Right atrium auricular region (tissue), 2 donors: Measurements from ENCODE around the gene OR10A5. TPM values are rescaled to one million over a fixed set of nuclear protein-coding genes. Genes with fewer than 3 reads are reported as not detected.
"Not testable (repeated sequence)": the region's sequence is repeated elsewhere in the genome, so short reads cannot be mapped to it uniquely, and the experiment has no call there.

Experiments used
- DNase-seq: peaks from one replicate; pipeline ENCODE4 v3.0.0-alpha.2; 2019; ENCODE audit warnings: low spot score
- H3K27ac ChIP-seq, 2 donors: fragments of 200-600 bp; sonication (generic); 1 replicate in 1 of 2; 2 replicates in 1 of 2; pipeline ENCODE4 v1.5.1; 2016 to 2019
- H3K27me3 ChIP-seq, 2 donors: fragments of 200-600 bp; sonication (generic); one replicate each; pipeline versions ENCODE4 v1.5.1 to v1.6.0; 2017 to 2019
- H3K36me3 ChIP-seq: fragments of 200-600 bp; sonication (generic); one replicate; pipeline ENCODE4 v1.5.1; 2016
- H3K4me1 ChIP-seq, 2 donors: fragments of 200-600 bp; sonication (generic); one replicate each; pipeline versions ENCODE4 v1.5.1 to v1.6.0; 2017 to 2019
- H3K4me3 ChIP-seq, 2 donors: fragments of 200-600 bp; sonication (generic); 1 replicate in 1 of 2; 2 replicates in 1 of 2; pipeline ENCODE4 v1.5.1; 2017 to 2019; ENCODE audit warnings: mild to moderate bottlenecking in 1 of 2, moderate library complexity in 1 of 2
- H3K9me3 ChIP-seq, 2 donors: fragments of 200-600 bp; sonication (generic); one replicate each; pipeline ENCODE4 v1.5.1; 2019
- total RNA-seq, 2 donors: library from RNA; depleted of rRNA; stranded (reverse); fragments of >200 nt; gene quantifications; one replicate each; pipeline ENCODE4 v1.1.0, GENCODE V29; 2016
- TF ChIP-seq, protein P1 (sequence below), 2 donors: fragments of 200-600 bp; sonication (generic); IDR thresholded peaks; one replicate each; pipeline ENCODE4 v1.5.1; 2019; ENCODE audit warnings: antibody characterized with exemption in 2 of 2

OR10A5 gene
- total RNA-seq, 2 donors from 2014 or later = not detected

DNA sequence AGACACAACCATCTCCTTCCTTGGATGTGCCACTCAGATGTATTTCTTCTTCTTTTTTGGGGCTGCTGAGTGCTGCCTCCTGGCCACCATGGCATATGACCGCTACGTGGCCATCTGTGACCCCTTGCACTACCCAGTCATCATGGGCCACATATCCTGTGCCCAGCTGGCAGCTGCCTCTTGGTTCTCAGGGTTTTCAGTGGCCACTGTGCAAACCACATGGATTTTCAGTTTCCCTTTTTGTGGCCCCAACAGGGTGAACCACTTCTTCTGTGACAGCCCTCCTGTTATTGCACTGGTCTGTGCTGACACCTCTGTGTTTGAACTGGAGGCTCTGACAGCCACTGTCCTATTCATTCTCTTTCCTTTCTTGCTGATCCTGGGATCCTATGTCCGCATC lies 31.4 kb downstream of the OR10A5 start:
- no peak for DNase-seq
- TF ChIP-seq, protein P1, sequence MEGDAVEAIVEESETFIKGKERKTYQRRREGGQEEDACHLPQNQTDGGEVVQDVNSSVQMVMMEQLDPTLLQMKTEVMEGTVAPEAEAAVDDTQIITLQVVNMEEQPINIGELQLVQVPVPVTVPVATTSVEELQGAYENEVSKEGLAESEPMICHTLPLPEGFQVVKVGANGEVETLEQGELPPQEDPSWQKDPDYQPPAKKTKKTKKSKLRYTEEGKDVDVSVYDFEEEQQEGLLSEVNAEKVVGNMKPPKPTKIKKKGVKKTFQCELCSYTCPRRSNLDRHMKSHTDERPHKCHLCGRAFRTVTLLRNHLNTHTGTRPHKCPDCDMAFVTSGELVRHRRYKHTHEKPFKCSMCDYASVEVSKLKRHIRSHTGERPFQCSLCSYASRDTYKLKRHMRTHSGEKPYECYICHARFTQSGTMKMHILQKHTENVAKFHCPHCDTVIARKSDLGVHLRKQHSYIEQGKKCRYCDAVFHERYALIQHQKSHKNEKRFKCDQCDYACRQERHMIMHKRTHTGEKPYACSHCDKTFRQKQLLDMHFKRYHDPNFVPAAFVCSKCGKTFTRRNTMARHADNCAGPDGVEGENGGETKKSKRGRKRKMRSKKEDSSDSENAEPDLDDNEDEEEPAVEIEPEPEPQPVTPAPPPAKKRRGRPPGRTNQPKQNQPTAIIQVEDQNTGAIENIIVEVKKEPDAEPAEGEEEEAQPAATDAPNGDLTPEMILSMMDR (IDR thresholded peaks at IDR 0.05) = no peak
- no peaks in the 10 kb centered on the region for H3K36me3 ChIP-seq
- no peaks in the 10 kb centered on the region for H3K4me1 ChIP-seq
- no peak overlapping the region for H3K27ac ChIP-seq
- no peak overlapping the region for H3K4me3 ChIP-seq
- H3K27me3 ChIP-seq = no peaks in the 10 kb centered on the region
- H3K9me3 ChIP-seq = no peaks in the 10 kb centered on the region

DNA sequence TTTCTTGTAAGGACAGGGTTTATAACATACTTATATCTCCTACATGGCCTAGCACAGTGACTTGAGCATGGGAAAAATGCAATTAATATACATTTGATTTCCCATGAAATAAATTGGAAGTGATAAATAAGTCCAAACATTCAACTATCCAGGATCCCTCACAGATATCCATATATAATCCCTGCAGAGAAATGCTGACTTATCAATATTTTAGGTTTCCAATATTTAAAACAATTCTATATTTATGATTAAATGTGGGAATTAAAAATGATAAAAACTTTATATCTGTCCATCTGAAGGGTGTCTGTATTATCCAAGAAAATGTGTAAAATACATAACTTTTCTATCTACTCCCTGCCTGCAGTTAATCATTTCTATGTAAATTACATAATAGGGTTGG lies 37.3 kb downstream of the OR10A5 start:
- Histone ChIP-seq H3K4me1 (no peaks in the 10 kb centered on the region), H3K36me3 (no peaks in the 10 kb centered on the region)

DNA sequence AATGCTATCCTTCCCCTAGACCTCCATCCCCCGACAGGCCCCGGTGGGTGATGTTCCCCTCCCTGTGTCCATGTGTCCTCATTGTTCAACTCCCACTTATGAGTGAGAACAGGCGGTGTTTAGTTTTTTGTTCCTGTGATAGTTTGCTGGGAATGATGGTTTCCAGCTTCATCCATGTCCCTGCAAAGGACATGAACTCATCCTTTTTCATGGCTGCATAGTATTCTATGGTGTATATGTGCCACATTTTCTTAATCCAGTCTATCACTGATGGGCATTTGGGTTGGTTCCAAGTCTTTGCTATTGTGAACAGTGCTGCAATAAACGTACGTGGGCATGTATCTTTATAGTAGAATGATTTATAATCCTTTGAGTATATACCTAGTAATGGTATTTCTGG lies 42.2 kb downstream of the OR10A5 start:
- not testable (repeated sequence) for H3K4me3 ChIP-seq, H3K4me1 ChIP-seq, H3K27ac ChIP-seq, H3K36me3 ChIP-seq, DNase-seq, H3K27me3 ChIP-seq
- peaks cover 0 to 12% of the 10 kb centered on the region in 2 donors for H3K9me3 ChIP-seq

More for the DNA sequence above, 37.3 kb downstream of the OR10A5 start:
- TF ChIP-seq, protein P1 (IDR thresholded peaks at IDR 0.05) = no peak
- Histone ChIP-seq H3K4me3 (no peak overlapping the region), H3K27ac (no peak overlapping the region), H3K9me3 (peaks cover 0 to 2% of the 10 kb centered on the region in 2 donors), H3K27me3 (no peaks in the 10 kb centered on the region)
- DNase-seq = no peak

DNA sequence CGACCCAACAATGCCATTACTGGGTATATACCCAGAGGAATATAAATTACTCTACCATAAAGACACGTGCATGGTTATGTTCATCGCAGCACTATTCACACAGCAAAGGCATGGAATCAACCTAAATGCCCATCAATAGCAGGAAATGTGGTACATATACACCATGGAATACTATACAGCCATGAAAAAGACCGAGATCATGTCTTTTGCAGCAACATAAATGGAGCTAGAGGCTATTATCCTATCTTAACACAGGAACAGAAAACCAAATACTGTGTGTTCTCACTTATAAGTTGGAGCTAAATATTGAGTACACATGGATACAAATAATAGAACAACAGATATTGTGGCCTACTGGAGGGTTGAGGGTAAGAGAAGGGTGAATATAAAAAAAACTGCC lies 43.3 kb downstream of the OR10A5 start:
- no peaks in the 10 kb centered on the region for H3K27me3 ChIP-seq
- no peak overlapping the region for H3K27ac ChIP-seq
- H3K4me3 ChIP-seq = no peak overlapping the region
- no peaks in the 10 kb centered on the region for H3K4me1 ChIP-seq
- H3K36me3 ChIP-seq = no peaks in the 10 kb centered on the region
- DNase-seq = no peak
- TF ChIP-seq, protein P1 (IDR thresholded peaks at IDR 0.05) = no peak
- peaks cover 0 to 12% of the 10 kb centered on the region in 2 donors for H3K9me3 ChIP-seq

DNA sequence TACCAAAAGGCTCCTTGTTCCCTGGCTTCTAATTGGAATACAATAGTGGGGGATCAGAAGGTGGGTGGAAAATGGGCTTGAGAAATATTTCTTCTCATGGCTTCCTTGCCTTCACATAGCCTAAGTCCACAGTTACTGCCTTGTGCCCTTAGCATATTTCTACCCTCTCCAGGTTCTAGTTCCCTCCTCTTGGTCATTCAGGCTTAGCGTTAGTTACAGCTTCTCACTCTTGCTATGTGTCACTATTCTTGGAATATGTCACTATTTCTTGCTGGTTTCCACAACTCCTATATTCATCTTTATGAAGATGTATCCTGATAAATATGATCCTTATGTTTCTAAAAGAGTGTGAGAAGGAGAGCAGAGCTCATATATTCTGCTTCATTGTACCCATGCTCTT lies 44.4 kb downstream of the OR10A5 start:
- no peaks in the 10 kb centered on the region for H3K36me3 ChIP-seq
- no peaks in the 10 kb centered on the region for H3K27me3 ChIP-seq
- no peak overlapping the region for H3K27ac ChIP-seq
- H3K4me1 ChIP-seq = no peaks in the 10 kb centered on the region
- peaks cover 0 to 12% of the 10 kb centered on the region in 2 donors for H3K9me3 ChIP-seq
- no peak for DNase-seq
- no peak overlapping the region for H3K4me3 ChIP-seq
- TF ChIP-seq, protein P1 (IDR thresholded peaks at IDR 0.05) = no peak

DNA sequence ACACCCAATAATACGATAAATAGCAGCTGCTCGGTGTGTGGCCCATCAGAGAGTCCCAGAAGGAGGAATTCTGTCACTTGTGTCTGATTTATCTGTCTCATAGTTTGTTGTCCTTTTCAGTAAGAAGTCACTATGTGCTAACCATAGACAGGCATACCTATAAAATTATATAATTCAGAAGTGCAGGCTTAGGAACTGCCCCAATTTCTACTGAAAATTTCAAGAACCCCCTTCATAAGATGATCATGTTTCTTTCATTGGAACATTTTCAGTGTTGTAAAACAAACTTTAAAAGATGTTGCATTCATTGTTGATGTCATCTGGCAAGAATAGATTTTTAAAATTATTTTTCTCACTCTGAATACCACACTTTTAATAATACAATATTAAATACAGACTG lies 46.9 kb downstream of the OR10A5 start, which contains the start of gene OR2D2:
Gene OR2D2, minus strand, starts transcription at position 101 of the 400 bp plus-strand sequence. Its CDS starts 0 bp downstream, at position 101.
- Histone ChIP-seq H3K4me3 (no peak within 1 kb of the TSS), H3K27me3 (no peaks in the 10 kb centered on the region), H3K36me3 (no peaks in the 10 kb centered on the region), H3K9me3 (peaks cover 0 to 12% of the 10 kb centered on the region in 2 donors), H3K27ac (no peak within 1 kb of the TSS), H3K4me1 (no peaks in the 10 kb centered on the region)
- DNase-seq = no peak
- TF ChIP-seq, protein P1 (IDR thresholded peaks at IDR 0.05) = no peak
